Osteoblast (primary cell): ENCODE results near the gene DENND4A. TPM values are rescaled to one million over a fixed set of nuclear protein-coding genes. Genes with fewer than 3 reads are reported as not detected.

Experiments
- DNase-seq: peaks from one replicate; pipeline ENCODE4 v3.0.0; 2011; ENCODE audit warnings: low spot score, mixed read lengths; ENCODE audit not compliant: insufficient read length; ENCODE audit errors: missing footprints
- H2AFZ ChIP-seq: 2 replicates; pipeline ENCODE4 v1.6.0; 2011; ENCODE audit warnings: mild to moderate bottlenecking, low read length
- H3K27ac ChIP-seq: 2 replicates; pipeline ENCODE4 v1.5.1; 2011; ENCODE audit warnings: mild to moderate bottlenecking, low read depth, low read length, moderate library complexity
- H3K27me3 ChIP-seq: 2 replicates; pipeline ENCODE4 v1.6.0; 2012; ENCODE audit warnings: mild to moderate bottlenecking, control low read depth, inconsistent platforms, low read length, moderate library complexity; ENCODE audit not compliant: insufficient read depth
- H3K36me3 ChIP-seq: 2 replicates; pipeline ENCODE4 v1.5.1; 2011; ENCODE audit warnings: mild to moderate bottlenecking, low read length, control low read depth, moderate library complexity; ENCODE audit not compliant: insufficient read depth
- H3K4me1 ChIP-seq: 2 replicates; pipeline ENCODE4 v1.5.1; 2011; ENCODE audit warnings: mild to moderate bottlenecking, low read length, control low read depth, moderate library complexity; ENCODE audit not compliant: insufficient read depth
- H3K4me2 ChIP-seq: 2 replicates; pipeline ENCODE4 v1.6.0; 2011; ENCODE audit warnings: mild to moderate bottlenecking, low read length; ENCODE audit not compliant: insufficient read depth
- H3K4me3 ChIP-seq: fragments of 200-600 bp; sonication (generic); 3 replicates; pipeline ENCODE4 v1.5.1; 2012; ENCODE audit warnings: mild to moderate bottlenecking, low read length, inconsistent platforms; ENCODE audit not compliant: insufficient read depth
- H3K79me2 ChIP-seq: 2 replicates; pipeline ENCODE4 v1.6.0; 2012; ENCODE audit warnings: mild to moderate bottlenecking, low read length, control low read depth, inconsistent platforms; ENCODE audit not compliant: insufficient read depth
- H3K9me3 ChIP-seq: 2 replicates; pipeline ENCODE4 v1.5.1; 2011; ENCODE audit warnings: low read depth, low read length, control low read depth
- H4K20me1 ChIP-seq: 2 replicates; pipeline ENCODE4 v1.6.0; 2012; ENCODE audit warnings: mild to moderate bottlenecking, low read length, control low read depth; ENCODE audit not compliant: insufficient read depth
- CTCF ChIP-seq: IDR thresholded peaks from 2 replicates; pipeline ENCODE4 v1.5.1; 2011; ENCODE audit warnings: mild to moderate bottlenecking, low read depth, low read length, moderate library complexity; ENCODE audit errors: extremely low read depth
- total RNA-seq: library from RNA; depleted of rRNA; stranded (reverse); fragments of >200 nt; gene quantifications from 2 replicates; pipeline ENCODE4 v1.2.3, GENCODE V29; 2012

The DENND4A gene
- total RNA-seq, 1 donor: 30.4 TPM

- no peak for DNase-seq
- Histone ChIP-seq H2AFZ (no peak overlapping the region), H4K20me1 (no peaks in the 10 kb centered on the region), H3K4me1 (no peaks in the 10 kb centered on the region), H3K27ac (no peak overlapping the region), H3K27me3 (no peaks in the 10 kb centered on the region), H3K4me3 (no peak overlapping the region), H3K4me2 (no peak overlapping the region), H3K36me3 (no peaks in the 10 kb centered on the region), H3K9me3 (no peaks in the 10 kb centered on the region), H3K79me2 (no peaks in the 10 kb centered on the region)
- TF ChIP-seq CTCF: no peak
These were observed 147.8 kb downstream of the DENND4A start for GRCh38 chr15:65644282-65644681.

GRCh38 chr15:65642594-65642993, 149.5 kb downstream of the DENND4A start:
- H3K4me2 ChIP-seq: no peak overlapping the region
- H3K27ac ChIP-seq: no peak overlapping the region
- H3K27me3 ChIP-seq: no peaks in the 10 kb centered on the region
- H3K4me3 ChIP-seq: no peak overlapping the region
- no peak for TF ChIP-seq CTCF
- no peak overlapping the region for H2AFZ ChIP-seq
- H3K36me3 ChIP-seq: no peaks in the 10 kb centered on the region
- DNase-seq: no peak
- H4K20me1 ChIP-seq: no peaks in the 10 kb centered on the region
- H3K79me2 ChIP-seq: no peaks in the 10 kb centered on the region
- H3K4me1 ChIP-seq: no peaks in the 10 kb centered on the region
- H3K9me3 ChIP-seq: no peaks in the 10 kb centered on the region

- peak; percentile 42 for DNase-seq
- H3K79me2 ChIP-seq: no peaks in the 10 kb centered on the region
- no peak overlapping the region for H3K4me2 ChIP-seq
- no peaks in the 10 kb centered on the region for H3K36me3 ChIP-seq
- no peaks in the 10 kb centered on the region for H3K4me1 ChIP-seq
- no peak overlapping the region for H2AFZ ChIP-seq
- no peaks in the 10 kb centered on the region for H3K9me3 ChIP-seq
- no peaks in the 10 kb centered on the region for H3K27me3 ChIP-seq
- TF ChIP-seq CTCF: no peak
- no peak overlapping the region for H3K4me3 ChIP-seq
- H3K27ac ChIP-seq: no peak overlapping the region
- no peaks in the 10 kb centered on the region for H4K20me1 ChIP-seq
These were observed 150.2 kb downstream of the DENND4A start for GRCh38 chr15:65641768-65642475.

- Histone ChIP-seq H4K20me1 (no peaks in the 10 kb centered on the region), H3K4me2 (no peak overlapping the region), H3K4me3 (no peak overlapping the region), H3K79me2 (no peaks in the 10 kb centered on the region), H3K9me3 (no peaks in the 10 kb centered on the region), H2AFZ (no peak overlapping the region), H3K27me3 (no peaks in the 10 kb centered on the region), H3K36me3 (no peaks in the 10 kb centered on the region), H3K4me1 (no peaks in the 10 kb centered on the region), H3K27ac (no peak overlapping the region)
- TF ChIP-seq CTCF: no peak
- DNase-seq: no peak
These were observed 152.6 kb downstream of the DENND4A start for GRCh38 chr15:65639509-65639908.
